OCI-LY1 (cell line): ENCODE results near the gene RSBN1L.

Experiments used
- H2AFZ ChIP-seq: fragments of 200-600 bp; sonication (generic), shearing (Covaris generic); 2 replicates; pipeline ENCODE4 v1.6.0; 2014; ENCODE audit warnings: antibody characterized with exemption, mild to moderate bottlenecking, low read length
- H3F3A ChIP-seq: fragments of 200-600 bp; sonication (generic), shearing (Covaris generic); 2 replicates; pipeline ENCODE4 v1.6.0; 2014; ENCODE audit warnings: mild to moderate bottlenecking, antibody characterized with exemption, low read length, moderate library complexity; ENCODE audit not compliant: insufficient read depth
- H3K27ac ChIP-seq: fragments of 200-600 bp; sonication (generic); 2 replicates; pipeline ENCODE4 v1.5.1; 2014; ENCODE audit warnings: low read length, mixed run types, mild to moderate bottlenecking, low read depth; ENCODE audit not compliant: poor library complexity, severe bottlenecking
- H3K27me3 ChIP-seq: fragments of 200-600 bp; sonication (generic); 2 replicates; pipeline ENCODE4 v1.6.0; 2014; ENCODE audit warnings: antibody characterized with exemption, mild to moderate bottlenecking, low read length, moderate library complexity; ENCODE audit not compliant: insufficient read depth
- H3K36me3 ChIP-seq: fragments of 200-600 bp; sonication (generic); 2 replicates; pipeline ENCODE4 v1.6.1; 2014; ENCODE audit warnings: mild to moderate bottlenecking, antibody characterized with exemption, low read length, moderate library complexity, mixed read lengths; ENCODE audit not compliant: insufficient read depth
- H3K4me1 ChIP-seq: fragments of 200-600 bp; sonication (generic); 2 replicates; pipeline ENCODE4 v1.5.1; 2014; ENCODE audit warnings: mild to moderate bottlenecking, low read length, moderate library complexity; ENCODE audit not compliant: insufficient read depth, severe bottlenecking
- H3K4me2 ChIP-seq: fragments of 200-600 bp; sonication (generic), shearing (Covaris generic); 2 replicates; pipeline ENCODE4 v1.6.1; 2014; ENCODE audit warnings: low read length
- H3K4me3 ChIP-seq: fragments of 200-600 bp; sonication (generic); 2 replicates; pipeline ENCODE4 v1.5.1; 2014; ENCODE audit warnings: low read length, low read depth, mild to moderate bottlenecking, mixed read lengths; ENCODE audit not compliant: poor library complexity, severe bottlenecking
- H3K79me2 ChIP-seq: fragments of 200-600 bp; shearing (Covaris generic); 2 replicates; pipeline ENCODE4 v1.6.1; 2016; ENCODE audit warnings: mixed run types, low read length, mixed read lengths; ENCODE audit not compliant: insufficient read depth
- H3K9ac ChIP-seq: fragments of 200-600 bp; sonication (generic), shearing (Covaris generic); 2 replicates; pipeline ENCODE4 v1.6.1; 2014; ENCODE audit warnings: mild to moderate bottlenecking, low read length, mixed read lengths
- H3K9me2 ChIP-seq: fragments of 200-600 bp; sonication (generic), shearing (Covaris generic); 2 replicates; pipeline ENCODE4 v1.6.1; 2014; ENCODE audit warnings: low read depth, mild to moderate bottlenecking, low read length, mixed read lengths
- H3K9me3 ChIP-seq: fragments of 200-600 bp; shearing (Covaris generic); 2 replicates; pipeline ENCODE4 v1.6.1; 2014; ENCODE audit warnings: low read length, mixed read lengths
- H4K20me1 ChIP-seq: fragments of 200-600 bp; sonication (generic), shearing (Covaris generic); 2 replicates; pipeline ENCODE4 v1.6.0; 2016; ENCODE audit warnings: mild to moderate bottlenecking, low read length; ENCODE audit not compliant: insufficient read depth
- EZH2 ChIP-seq: fragments of 200-600 bp; sonication (generic), shearing (Covaris generic); IDR thresholded peaks from 2 replicates; pipeline ENCODE4 v1.8.0; 2017; ENCODE audit warnings: borderline replicate concordance, mixed run types, mild to moderate bottlenecking, antibody characterized with exemption, low read length, moderate library complexity, mixed read lengths
- TF ChIP-seq, protein P1 (sequence below): fragments of 200-600 bp; sonication (generic), shearing (Covaris generic); IDR thresholded peaks from 2 replicates; pipeline ENCODE4 v1.5.1; 2017; ENCODE audit warnings: mild to moderate bottlenecking, antibody characterized with exemption, low read length, moderate library complexity, mixed read lengths

The RSBN1L gene

DNA sequence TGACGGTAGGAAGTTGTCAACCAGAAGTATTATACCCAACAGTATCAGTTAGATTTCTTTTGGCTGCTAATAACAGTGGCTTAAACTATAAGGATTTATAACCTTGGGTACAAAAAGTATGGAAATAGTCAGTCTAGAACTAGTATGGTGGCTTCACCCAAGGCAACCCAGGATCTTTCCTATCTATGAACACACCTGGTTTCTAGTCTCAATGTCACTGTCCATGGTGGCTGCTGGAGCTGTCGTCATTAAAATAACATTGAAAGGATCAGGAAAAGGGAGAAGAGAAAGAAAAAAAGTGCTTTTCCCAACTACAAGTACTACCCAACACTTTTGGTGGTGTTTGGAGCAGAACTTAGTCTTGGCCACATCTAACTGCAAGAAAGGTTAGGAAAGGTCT is 130.0 kb downstream of the RSBN1L start:
- H3F3A ChIP-seq: no peaks in the 10 kb centered on the region
- H3K4me1 ChIP-seq: peaks cover 62% of the 10 kb centered on the region
- H3K27ac ChIP-seq: no peak overlapping the region

DNA sequence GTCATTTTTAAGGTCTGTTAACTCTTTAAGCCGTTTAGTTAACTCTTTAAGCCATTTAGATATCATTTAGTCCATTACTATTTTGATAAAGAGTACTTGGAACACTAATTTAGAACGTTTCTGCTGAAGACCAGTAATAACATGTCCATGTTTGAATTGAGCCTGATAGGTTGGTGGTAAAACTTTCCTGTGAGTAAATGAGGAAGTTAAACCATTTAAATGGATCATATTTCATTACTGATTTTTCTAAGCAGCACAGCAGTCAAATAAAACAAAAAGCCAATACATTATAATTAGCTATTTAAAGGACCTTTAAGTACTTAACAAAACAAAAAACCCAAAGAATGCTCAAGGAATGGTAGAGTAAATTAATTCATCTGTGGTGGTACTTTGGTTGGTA is 131.7 kb downstream of the RSBN1L start:
- Histone ChIP-seq H3K9ac (no peak overlapping the region), H2AFZ (no peak overlapping the region), H3K27me3 (no peaks in the 10 kb centered on the region), H3K27ac (peak overlapping the region; percentile 66), H3K9me3 (0 out of 2 replicates have a peak, but pooled peaks cover 2% of the 10 kb centered on the region), H3K4me3 (no peak overlapping the region), H3F3A (no peaks in the 10 kb centered on the region), H3K4me2 (peak overlapping the region; percentile 6; the same call in 1 of the 2 replicates), H3K9me2 (no peaks in the 10 kb centered on the region), H3K4me1 (peaks cover 73% of the 10 kb centered on the region), H4K20me1 (no peaks in the 10 kb centered on the region), H3K36me3 (no peaks in the 10 kb centered on the region; the same call in 1 of the 2 replicates), H3K79me2 (peaks cover 33% of the 10 kb centered on the region)
- no peak for TF ChIP-seq EZH2
- TF ChIP-seq, protein P1, sequence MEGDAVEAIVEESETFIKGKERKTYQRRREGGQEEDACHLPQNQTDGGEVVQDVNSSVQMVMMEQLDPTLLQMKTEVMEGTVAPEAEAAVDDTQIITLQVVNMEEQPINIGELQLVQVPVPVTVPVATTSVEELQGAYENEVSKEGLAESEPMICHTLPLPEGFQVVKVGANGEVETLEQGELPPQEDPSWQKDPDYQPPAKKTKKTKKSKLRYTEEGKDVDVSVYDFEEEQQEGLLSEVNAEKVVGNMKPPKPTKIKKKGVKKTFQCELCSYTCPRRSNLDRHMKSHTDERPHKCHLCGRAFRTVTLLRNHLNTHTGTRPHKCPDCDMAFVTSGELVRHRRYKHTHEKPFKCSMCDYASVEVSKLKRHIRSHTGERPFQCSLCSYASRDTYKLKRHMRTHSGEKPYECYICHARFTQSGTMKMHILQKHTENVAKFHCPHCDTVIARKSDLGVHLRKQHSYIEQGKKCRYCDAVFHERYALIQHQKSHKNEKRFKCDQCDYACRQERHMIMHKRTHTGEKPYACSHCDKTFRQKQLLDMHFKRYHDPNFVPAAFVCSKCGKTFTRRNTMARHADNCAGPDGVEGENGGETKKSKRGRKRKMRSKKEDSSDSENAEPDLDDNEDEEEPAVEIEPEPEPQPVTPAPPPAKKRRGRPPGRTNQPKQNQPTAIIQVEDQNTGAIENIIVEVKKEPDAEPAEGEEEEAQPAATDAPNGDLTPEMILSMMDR: no peak

More for the DNA sequence above, 130.0 kb downstream of the RSBN1L start:
- no peak for TF ChIP-seq EZH2
- TF ChIP-seq, protein P1: no peak
- H3K4me3 ChIP-seq: no peak overlapping the region
- H3K9ac ChIP-seq: no peak overlapping the region
- H3K27me3 ChIP-seq: no peaks in the 10 kb centered on the region
- H3K4me2 ChIP-seq: no peak overlapping the region
- H4K20me1 ChIP-seq: no peaks in the 10 kb centered on the region
- H3K36me3 ChIP-seq: peaks cover 6% of the 10 kb centered on the region
- no peaks in the 10 kb centered on the region for H3K9me2 ChIP-seq
- H2AFZ ChIP-seq: no peak overlapping the region
- peaks cover 35% of the 10 kb centered on the region for H3K79me2 ChIP-seq
- H3K9me3 ChIP-seq: peaks cover 4% of the 10 kb centered on the region

DNA sequence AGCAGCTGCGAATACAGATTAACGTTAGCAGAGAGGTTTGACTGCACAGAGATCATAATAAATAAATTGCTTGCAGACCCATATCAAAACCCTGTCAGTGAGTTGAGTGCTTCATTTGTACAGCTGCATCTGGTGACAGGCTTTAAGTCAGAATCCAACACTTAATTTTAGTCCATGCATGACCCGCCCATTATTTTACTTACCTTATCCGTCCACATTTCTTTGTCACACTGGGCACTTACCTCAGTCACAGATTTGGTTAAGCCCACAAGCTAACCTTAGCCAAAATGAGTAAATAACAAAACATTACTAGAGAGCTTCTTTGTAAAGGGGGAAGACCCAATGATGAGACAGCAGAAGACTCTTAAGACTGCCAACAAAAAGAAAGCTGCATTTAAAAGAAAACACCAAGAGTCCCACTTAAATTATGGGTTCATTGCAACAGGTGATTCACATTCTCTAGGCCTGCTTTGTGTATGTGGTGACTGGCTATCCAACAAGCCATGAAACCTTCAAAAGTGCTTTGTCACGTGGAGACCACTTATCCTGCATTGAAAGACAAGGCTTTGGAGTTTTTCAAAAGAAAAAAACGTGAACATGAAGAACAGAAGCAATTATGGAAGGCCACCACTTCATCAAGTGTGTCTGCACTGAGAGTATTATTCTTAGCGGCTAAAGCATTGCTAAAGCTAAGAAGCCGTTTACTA is 134.5 kb downstream of the RSBN1L start:
- Histone ChIP-seq H3K4me1 (peaks cover 78% of the 10 kb centered on the region), H3K27ac (peak overlapping the region; percentile 59), H3K79me2 (peaks cover 36% of the 10 kb centered on the region), H3F3A (no peaks in the 10 kb centered on the region), H4K20me1 (no peaks in the 10 kb centered on the region), H2AFZ (no peak overlapping the region), H3K36me3 (no peaks in the 10 kb centered on the region; the same call in 1 of the 2 replicates), H3K9me2 (no peaks in the 10 kb centered on the region), H3K27me3 (no peaks in the 10 kb centered on the region), H3K9me3 (no peaks in the 10 kb centered on the region), H3K4me2 (peak overlapping the region; percentile 52), H3K4me3 (peak overlapping the region; percentile 20), H3K9ac (peak overlapping the region; percentile 6; the same call in 1 of the 2 replicates)
- TF ChIP-seq, protein P1: no peak
- no peak for TF ChIP-seq EZH2
